BE2C (cell line): ENCODE results near the gene GLI3.

Experiments used
- DNase-seq: peaks from one replicate; pipeline ENCODE4 v3.0.0-alpha.2; 2020
- H3K27me3 ChIP-seq: fragments of 250-450 bp; sonication (Bioruptor Pico); 2 replicates; pipeline ENCODE4 v1.5.1; 2020; ENCODE audit warnings: mild to moderate bottlenecking
- H3K36me3 ChIP-seq: fragments of 250-450 bp; sonication (Bioruptor Pico); 2 replicates; pipeline ENCODE4 v1.5.1; 2020; ENCODE audit warnings: mild to moderate bottlenecking
- H3K4me1 ChIP-seq: fragments of 250-450 bp; sonication (Bioruptor Pico); 2 replicates; pipeline ENCODE4 v1.5.1; 2020
- H3K4me3 ChIP-seq: 2 replicates; pipeline ENCODE4 v1.5.1; 2011; ENCODE audit warnings: low read depth, low read length
- H3K9me3 ChIP-seq: fragments of 250-450 bp; sonication (Bioruptor Pico); 2 replicates; pipeline ENCODE4 v1.5.1; 2020
- TF ChIP-seq, protein P1 (sequence below): IDR thresholded peaks from 2 replicates; pipeline ENCODE4 v1.5.1; 2012; ENCODE audit warnings: mild to moderate bottlenecking, low read depth, low read length

Gene GLI3

GRCh38 chr7:42175834-42176723 lies 60.9 kb downstream of the GLI3 start:
- H3K4me1 ChIP-seq = no peaks in the 10 kb centered on the region
- no peaks in the 10 kb centered on the region for H3K36me3 ChIP-seq
- no peak overlapping the region for H3K4me3 ChIP-seq
- no peaks in the 10 kb centered on the region for H3K9me3 ChIP-seq
- TF ChIP-seq, protein P1, sequence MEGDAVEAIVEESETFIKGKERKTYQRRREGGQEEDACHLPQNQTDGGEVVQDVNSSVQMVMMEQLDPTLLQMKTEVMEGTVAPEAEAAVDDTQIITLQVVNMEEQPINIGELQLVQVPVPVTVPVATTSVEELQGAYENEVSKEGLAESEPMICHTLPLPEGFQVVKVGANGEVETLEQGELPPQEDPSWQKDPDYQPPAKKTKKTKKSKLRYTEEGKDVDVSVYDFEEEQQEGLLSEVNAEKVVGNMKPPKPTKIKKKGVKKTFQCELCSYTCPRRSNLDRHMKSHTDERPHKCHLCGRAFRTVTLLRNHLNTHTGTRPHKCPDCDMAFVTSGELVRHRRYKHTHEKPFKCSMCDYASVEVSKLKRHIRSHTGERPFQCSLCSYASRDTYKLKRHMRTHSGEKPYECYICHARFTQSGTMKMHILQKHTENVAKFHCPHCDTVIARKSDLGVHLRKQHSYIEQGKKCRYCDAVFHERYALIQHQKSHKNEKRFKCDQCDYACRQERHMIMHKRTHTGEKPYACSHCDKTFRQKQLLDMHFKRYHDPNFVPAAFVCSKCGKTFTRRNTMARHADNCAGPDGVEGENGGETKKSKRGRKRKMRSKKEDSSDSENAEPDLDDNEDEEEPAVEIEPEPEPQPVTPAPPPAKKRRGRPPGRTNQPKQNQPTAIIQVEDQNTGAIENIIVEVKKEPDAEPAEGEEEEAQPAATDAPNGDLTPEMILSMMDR = no peak
- DNase-seq = no peak
- no peaks in the 10 kb centered on the region for H3K27me3 ChIP-seq

GRCh38 chr7:42174391-42174912 lies 62.6 kb downstream of the GLI3 start:
- Histone ChIP-seq H3K36me3 (no peaks in the 10 kb centered on the region), H3K9me3 (no peaks in the 10 kb centered on the region), H3K27me3 (no peaks in the 10 kb centered on the region), H3K4me1 (no peaks in the 10 kb centered on the region), H3K4me3 (no peak overlapping the region)
- TF ChIP-seq, protein P1 = no peak
- no peak for DNase-seq

DNA sequence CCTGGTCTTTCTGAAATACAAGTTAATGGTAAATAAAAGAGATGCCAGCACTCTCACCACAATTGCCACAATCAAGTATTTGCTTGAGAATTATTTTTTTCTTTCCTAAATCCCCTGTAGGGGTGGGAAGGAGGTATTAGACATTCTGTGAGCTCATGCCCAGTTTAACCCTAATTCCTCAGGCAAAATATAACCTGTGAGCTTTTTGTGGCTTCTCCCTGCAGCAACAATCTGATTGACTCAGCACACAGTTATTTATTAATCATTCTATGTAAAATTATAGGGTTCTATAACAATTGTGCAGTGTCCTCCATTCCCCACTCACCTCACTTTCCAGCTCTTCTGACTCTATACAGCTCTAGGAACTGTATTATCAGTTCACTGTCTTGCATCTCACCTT lies 66.3 kb downstream of the GLI3 start:
- Histone ChIP-seq H3K9me3 (no peaks in the 10 kb centered on the region), H3K27me3 (no peaks in the 10 kb centered on the region), H3K4me1 (no peaks in the 10 kb centered on the region), H3K36me3 (no peaks in the 10 kb centered on the region), H3K4me3 (no peak overlapping the region)
- TF ChIP-seq, protein P1 = no peak
- no peak for DNase-seq

- Histone ChIP-seq H3K4me3 (no peak overlapping the region), H3K4me1 (no peaks in the 10 kb centered on the region), H3K27me3 (no peaks in the 10 kb centered on the region), H3K9me3 (no peaks in the 10 kb centered on the region), H3K36me3 (no peaks in the 10 kb centered on the region)
- TF ChIP-seq, protein P1 = no peak
- DNase-seq = no peak
Measured at GRCh38 chr7:42168512-42168911, 68.5 kb downstream of the GLI3 start.

DNA sequence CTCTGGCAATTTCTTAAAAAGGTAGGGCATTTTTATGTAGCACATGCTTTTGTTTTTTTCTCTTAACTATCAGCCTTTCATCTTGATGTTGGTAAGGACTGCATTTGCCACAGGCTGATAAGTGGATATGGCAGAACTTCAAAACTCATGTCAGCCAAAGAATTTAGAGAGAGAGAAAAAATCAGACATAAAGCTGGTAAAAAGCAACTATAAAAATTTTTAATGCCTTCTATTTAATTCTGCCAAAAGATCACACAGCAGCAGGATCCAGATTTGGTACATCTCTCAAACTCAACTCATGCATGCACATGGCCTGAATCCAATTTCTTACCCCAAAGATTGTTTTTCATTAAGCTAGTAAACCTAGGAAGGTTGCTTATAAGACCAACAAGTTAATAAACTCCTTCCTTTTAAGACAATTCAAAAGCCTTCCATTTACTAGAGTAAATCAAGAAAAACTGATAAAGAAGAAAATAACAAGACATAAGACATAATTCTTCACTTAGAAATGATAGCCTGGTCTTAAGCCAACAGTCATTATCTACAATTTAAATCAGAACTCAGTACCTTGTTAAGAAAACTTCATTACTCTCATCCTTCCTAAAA lies 69.3 kb downstream of the GLI3 start:
- DNase-seq = no peak
- no peaks in the 10 kb centered on the region for H3K27me3 ChIP-seq
- H3K4me1 ChIP-seq = no peaks in the 10 kb centered on the region
- no peaks in the 10 kb centered on the region for H3K9me3 ChIP-seq
- no peaks in the 10 kb centered on the region for H3K36me3 ChIP-seq
- TF ChIP-seq, protein P1 = no peak
- H3K4me3 ChIP-seq = no peak overlapping the region

DNA sequence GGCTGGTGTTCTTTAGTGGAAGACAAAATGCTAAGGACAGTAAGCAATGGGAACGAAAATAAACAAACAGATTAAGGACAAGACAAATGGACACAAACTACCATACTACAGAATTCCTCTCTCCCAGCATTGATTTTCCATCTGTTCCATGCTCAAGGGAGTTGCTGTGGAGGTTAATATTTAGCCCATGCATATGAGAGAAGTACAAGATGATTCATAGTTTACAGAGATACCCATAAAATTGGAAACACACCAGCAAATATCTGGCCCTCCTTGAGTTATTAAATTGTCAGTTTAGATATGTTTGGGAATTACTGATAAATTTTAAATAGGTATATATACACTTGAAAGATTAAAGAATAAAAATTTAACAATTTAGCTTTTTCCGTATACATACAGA lies 69.8 kb downstream of the GLI3 start:
- no peak for DNase-seq
- no peaks in the 10 kb centered on the region for H3K4me1 ChIP-seq
- H3K27me3 ChIP-seq = no peaks in the 10 kb centered on the region
- H3K9me3 ChIP-seq = no peaks in the 10 kb centered on the region
- no peaks in the 10 kb centered on the region for H3K36me3 ChIP-seq
- no peak overlapping the region for H3K4me3 ChIP-seq
- TF ChIP-seq, protein P1 = no peak
